Mesodermal cell (in vitro differentiated cells): Measurements from ENCODE around the gene OSTM1.

Source experiments
- H3K27ac ChIP-seq: 2 replicates; pipeline ENCODE4 v1.7.0; 2013; ENCODE audit warnings: mild to moderate bottlenecking, low read depth, low read length, moderate library complexity; ENCODE audit not compliant: severe bottlenecking
- H3K36me3 ChIP-seq: 2 replicates; pipeline ENCODE4 v1.7.1; 2013; ENCODE audit warnings: mild to moderate bottlenecking, low read length, moderate library complexity; ENCODE audit not compliant: control insufficient read depth, insufficient read depth
- H3K4me1 ChIP-seq: one replicate; pipeline ENCODE4 v1.7.1; 2013; ENCODE audit warnings: mild to moderate bottlenecking, low read length; ENCODE audit not compliant: insufficient read depth, control insufficient read depth, poor library complexity, severe bottlenecking
- H3K4me3 ChIP-seq: 2 replicates; pipeline ENCODE4 v1.7.0; 2013; ENCODE audit warnings: low read length, control low read depth, mild to moderate bottlenecking; ENCODE audit not compliant: insufficient read depth, poor library complexity, severe bottlenecking; ENCODE audit errors: extremely low read depth
- H3K9me3 ChIP-seq: 2 replicates; pipeline ENCODE4 v1.7.1; 2013; ENCODE audit warnings: mild to moderate bottlenecking, low read length, moderate library complexity; ENCODE audit not compliant: control insufficient read depth
- WGBS, 2 experiments: methylation state at CpG; one replicate each; pipeline ENCODE4 v1.1.5; 2013; ENCODE audit warnings: missing lambda C conversion rate in 2 of 2; ENCODE audit not compliant: insufficient coverage in 2 of 2; 5-methylcytosine and 5-hydroxymethylcytosine counted together

Gene OSTM1

DNA sequence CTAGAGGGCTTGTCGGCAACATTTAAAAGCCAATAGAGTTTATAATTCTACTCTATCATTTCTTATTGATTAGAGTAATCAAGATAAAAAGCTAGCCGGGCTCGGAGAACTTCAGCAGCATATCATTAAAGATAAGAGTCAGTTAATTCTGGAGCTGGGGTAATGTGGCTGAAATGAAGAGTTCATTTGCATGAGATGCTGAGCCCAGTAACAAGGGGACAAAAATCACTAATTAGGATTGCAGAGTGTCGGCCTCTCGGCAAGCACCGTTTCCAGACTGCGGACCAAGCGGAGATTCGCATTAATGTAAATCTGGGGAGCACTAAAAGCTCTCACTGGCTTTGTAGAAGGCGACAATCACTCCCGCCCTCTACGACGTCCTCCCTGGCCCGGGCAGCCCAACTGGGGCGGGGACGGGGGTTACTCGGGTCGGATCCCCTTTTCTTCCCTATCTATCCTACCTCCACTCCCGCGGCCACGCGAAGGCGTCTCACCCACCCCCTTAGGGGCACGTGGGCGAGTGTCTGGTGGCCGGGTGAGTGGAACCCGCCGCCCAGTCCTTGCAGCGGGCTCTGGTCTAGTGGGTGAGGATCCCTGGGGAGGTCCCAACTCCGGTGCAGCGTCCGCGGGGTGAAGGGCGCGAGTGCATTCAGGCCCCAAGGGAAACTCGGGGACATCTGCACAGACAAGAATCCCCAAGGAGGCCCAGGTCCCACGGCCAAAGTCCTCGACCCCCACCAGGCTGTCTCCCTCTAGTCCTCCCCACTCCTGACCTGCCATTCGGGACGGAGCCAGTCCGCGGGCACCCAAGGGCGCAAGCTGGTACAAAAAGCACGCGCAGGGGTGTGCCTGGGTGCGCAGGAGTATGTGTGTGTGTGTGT, 42.2 kb upstream of the OSTM1 start:
- no peak overlapping the region for H3K27ac ChIP-seq

GRCh38 chr6:108115598-108116058, 41.1 kb upstream of the OSTM1 start:
- WGBS, 2 experiments = 5 to 11% methylated on average over 7 to 11 of the region's 20 CpGs
- Histone ChIP-seq H3K9me3 (no peaks in the 10 kb centered on the region), H3K4me3 (no peak overlapping the region), H3K36me3 (no peaks in the 10 kb centered on the region), H3K4me1 (peaks cover 23% of the 10 kb centered on the region), H3K27ac (no peak overlapping the region)

More for the DNA sequence above, 42.2 kb upstream of the OSTM1 start:
- Histone ChIP-seq H3K36me3 (no peaks in the 10 kb centered on the region), H3K9me3 (no peaks in the 10 kb centered on the region), H3K4me1 (peaks cover 23% of the 10 kb centered on the region), H3K4me3 (no peak overlapping the region)
- WGBS, 2 experiments = 1 to 5% methylated on average over 18 to 26 of the region's 46 CpGs

DNA sequence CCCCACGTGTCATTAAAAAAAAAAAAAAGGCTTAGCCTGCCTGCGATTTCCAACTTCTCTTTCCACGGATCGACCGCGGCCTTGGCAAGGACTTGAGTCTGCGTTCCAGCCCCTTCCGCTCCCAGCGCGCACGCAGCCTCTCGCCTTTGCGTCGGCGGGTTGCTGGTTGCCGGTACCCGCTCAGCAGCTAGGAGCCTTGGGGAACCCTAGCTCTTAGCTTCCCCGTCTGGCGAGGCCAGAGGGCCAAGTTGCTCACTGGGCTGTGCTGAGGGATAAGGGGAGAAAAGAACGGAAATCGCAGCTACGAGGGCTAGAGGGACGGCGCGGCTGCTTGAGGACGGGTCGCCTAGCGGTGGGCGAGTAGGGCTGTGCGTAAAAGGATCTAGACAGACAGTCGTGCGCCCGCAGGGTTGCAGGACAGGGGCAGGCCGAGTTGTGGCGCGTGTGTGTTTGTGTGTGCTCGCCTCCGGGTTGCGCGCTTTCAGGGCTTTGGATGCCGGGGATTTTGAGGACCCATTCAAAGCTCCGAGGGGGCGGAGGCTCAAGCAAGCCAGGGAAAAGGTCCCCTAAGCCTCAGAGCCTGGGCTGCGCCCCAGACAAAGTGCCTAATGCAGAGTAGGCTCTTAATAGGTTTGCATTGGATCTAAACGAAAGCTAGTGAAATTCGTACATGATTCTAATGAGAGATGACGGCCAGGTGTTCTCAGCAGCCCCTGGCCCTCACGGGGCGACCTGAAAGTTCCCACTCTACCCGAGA, 40.5 kb upstream of the OSTM1 start:
- H3K36me3 ChIP-seq = no peaks in the 10 kb centered on the region
- 1% methylated on average over 32 to 42 of the region's 50 CpGs for WGBS, 2 experiments
- H3K4me3 ChIP-seq = peak overlapping the region; percentile 23
- H3K27ac ChIP-seq = no peak overlapping the region
- H3K9me3 ChIP-seq = no peaks in the 10 kb centered on the region
- peaks cover 20% of the 10 kb centered on the region for H3K4me1 ChIP-seq

DNA sequence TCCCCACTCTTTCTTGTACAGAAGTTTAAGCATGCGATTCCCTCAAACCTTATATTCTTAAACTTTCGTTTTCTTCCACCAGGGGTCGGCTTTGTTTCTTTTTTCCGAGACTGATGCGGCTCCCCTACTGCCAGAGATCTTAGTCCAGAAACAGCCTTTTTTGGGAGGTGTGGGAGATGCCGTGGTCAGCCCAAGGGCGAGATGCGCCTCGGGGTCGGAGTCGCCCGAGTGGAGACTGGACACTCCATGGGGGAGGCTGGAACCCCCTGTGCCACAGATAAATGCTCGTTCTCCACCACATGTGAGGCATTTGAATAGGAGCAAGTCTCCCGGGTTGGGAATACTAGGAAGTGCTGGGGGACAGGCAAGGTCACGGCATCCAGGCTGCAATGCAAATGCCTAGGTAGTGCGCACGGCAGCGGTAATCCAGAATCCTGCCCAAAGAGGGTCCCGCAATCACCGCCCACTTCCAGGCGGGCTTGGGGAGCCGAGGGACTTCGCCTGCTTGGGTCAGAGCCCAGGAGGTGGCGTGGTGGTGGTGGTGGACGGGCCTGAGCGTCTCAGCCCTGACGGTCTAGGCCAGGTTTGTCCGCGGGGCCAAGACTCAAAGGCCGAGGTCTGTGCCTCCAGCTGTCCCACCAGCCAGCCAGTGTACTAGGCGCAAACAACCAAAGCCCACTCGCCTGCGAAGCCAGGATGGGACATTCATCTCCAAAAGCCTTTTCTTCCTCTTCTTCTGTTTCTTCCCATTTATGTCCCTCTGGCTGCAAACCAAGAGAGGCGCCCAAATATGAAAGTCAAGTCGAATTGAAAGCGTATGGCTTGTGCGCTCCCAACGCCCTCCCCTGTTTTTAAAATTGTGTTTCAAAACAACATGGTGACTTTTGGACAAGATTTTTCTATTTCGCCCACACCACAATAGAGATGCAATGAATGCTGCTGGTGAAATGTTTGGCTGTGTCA, 39.3 kb upstream of the OSTM1 start:
- WGBS, 2 experiments = 6 to 7% methylated on average over 30 to 32 of the region's 39 CpGs
- no peaks in the 10 kb centered on the region for H3K9me3 ChIP-seq
- peaks cover 8% of the 10 kb centered on the region for H3K4me1 ChIP-seq
- H3K27ac ChIP-seq = no peak overlapping the region
- H3K36me3 ChIP-seq = no peaks in the 10 kb centered on the region
- no peak overlapping the region for H3K4me3 ChIP-seq

DNA sequence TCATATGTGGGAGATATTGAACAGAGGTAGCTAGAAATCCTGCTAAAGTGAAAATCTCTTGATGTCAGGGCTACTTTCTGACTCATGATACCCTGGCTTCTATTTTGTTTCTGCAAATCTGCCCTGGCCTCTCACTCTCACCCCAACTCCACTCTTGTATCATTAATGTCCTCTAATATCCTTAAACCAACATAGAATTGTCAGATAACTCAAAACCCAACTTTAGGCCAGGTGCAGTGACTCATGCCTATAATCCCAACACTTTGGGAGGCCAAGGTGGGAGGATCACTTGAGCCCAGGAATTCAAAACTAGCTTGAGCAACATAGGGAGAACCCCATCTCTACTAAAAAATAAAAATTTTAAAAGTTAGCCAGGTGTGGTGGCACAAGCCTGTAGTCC, 33.8 kb upstream of the OSTM1 start:
- no peaks in the 10 kb centered on the region for H3K36me3 ChIP-seq
- no peak overlapping the region for H3K27ac ChIP-seq
- no peak overlapping the region for H3K4me3 ChIP-seq
- H3K9me3 ChIP-seq = no peaks in the 10 kb centered on the region
- no peaks in the 10 kb centered on the region for H3K4me1 ChIP-seq

GRCh38 chr6:108107102-108107501, 32.6 kb upstream of the OSTM1 start:
- Histone ChIP-seq H3K9me3 (no peaks in the 10 kb centered on the region), H3K4me1 (no peaks in the 10 kb centered on the region), H3K36me3 (no peaks in the 10 kb centered on the region), H3K27ac (no peak overlapping the region), H3K4me3 (no peak overlapping the region)
- no CpG with 5 or more reads among the region's 1 CpG for WGBS, 2 experiments

DNA sequence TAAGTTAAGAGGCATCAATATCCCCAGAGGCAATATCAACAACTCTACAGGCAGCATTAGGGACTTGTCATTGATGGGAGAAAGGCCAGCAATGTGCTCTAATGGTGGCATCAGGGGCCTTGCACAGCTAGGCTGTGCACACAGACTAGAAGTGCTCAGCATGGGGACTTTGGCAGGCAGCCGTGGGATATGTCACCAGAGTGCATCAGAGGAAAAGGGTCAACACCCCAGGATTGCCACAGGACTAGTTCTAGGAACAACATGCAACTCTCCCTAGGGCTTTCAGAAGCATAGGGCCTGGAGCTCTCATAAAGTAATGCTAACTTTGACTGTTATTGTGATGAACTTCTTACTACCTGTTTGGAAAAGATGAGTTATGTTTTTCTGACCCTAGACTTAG, 32.2 kb upstream of the OSTM1 start:
- no peaks in the 10 kb centered on the region for H3K4me1 ChIP-seq
- H3K9me3 ChIP-seq = no peaks in the 10 kb centered on the region
- H3K4me3 ChIP-seq = no peak overlapping the region
- H3K36me3 ChIP-seq = no peaks in the 10 kb centered on the region
- H3K27ac ChIP-seq = no peak overlapping the region
- 83 to 100% methylated on average over 1 of the region's 1 CpG for WGBS, 2 experiments

DNA sequence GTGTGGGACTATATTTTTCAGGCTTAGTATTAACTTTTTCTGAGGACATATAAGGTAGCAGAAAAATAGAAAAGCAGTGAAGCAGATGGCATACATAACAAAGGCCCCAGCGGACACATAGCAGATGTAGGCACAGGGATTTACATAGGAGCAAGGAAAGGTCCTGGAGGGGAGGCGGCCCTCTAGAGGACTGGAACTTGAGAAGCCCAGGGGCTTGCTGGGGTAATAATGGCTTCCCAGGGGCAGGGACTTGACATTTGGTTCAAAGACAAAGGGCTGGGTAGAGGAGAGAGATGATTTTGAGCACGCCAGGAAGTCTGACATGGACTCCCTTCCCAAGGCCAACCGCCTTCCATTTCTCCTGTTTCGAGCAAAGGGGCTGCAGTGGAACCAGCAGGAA, 31.7 kb upstream of the OSTM1 start:
- WGBS, 2 experiments = 49 to 58% methylated on average over 3 of the region's 5 CpGs
- Histone ChIP-seq H3K4me3 (no peak overlapping the region), H3K27ac (no peak overlapping the region), H3K36me3 (no peaks in the 10 kb centered on the region), H3K9me3 (no peaks in the 10 kb centered on the region), H3K4me1 (no peaks in the 10 kb centered on the region)

- no CpG with 5 or more reads among the region's 1 CpG for WGBS, 2 experiments
- Histone ChIP-seq H3K4me3 (no peak overlapping the region), H3K36me3 (no peaks in the 10 kb centered on the region), H3K9me3 (no peaks in the 10 kb centered on the region), H3K4me1 (no peaks in the 10 kb centered on the region), H3K27ac (no peak overlapping the region)
Observed at GRCh38 chr6:108105571-108105970, 31.0 kb upstream of the OSTM1 start.

DNA sequence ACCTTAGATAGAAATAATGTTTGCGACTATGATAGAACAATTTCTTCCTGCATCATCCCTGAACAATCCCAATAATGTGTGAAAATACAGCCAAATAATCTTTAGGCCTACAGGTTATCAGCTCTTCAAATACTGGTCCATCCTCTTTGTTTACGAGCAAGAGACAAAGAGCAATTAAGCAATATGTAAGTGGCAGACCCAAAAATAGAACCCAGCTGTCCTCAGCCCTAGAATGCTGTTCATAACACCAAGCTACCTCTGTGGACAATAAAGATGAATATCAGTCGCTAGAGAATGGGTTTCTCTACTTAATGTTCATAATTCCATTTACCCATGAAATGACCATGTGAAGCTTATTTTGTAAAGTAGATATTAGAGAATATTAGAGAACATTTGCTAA, 28.4 kb upstream of the OSTM1 start:
- H3K4me1 ChIP-seq = no peaks in the 10 kb centered on the region
- H3K36me3 ChIP-seq = no peaks in the 10 kb centered on the region
- no peak overlapping the region for H3K27ac ChIP-seq
- H3K9me3 ChIP-seq = no peaks in the 10 kb centered on the region
- WGBS, 2 experiments = 100% methylated on average over 1 of the region's 3 CpGs; no CpG with 5 or more reads in 1 of the 2 experiments
- H3K4me3 ChIP-seq = no peak overlapping the region
